ENCODE results near the gene B4GALT6.

The B4GALT6 gene

GRCh38 chr18:31686986-31687928, 2.9 kb upstream of the B4GALT6 start:
- Histone ChIP-seq H3K4me3 (no peak overlapping the region), H3K27ac (no peak overlapping the region)
- DNase-seq (ENCODE audit: low spot score) = no peak
- TF ChIP-seq, protein P1, sequence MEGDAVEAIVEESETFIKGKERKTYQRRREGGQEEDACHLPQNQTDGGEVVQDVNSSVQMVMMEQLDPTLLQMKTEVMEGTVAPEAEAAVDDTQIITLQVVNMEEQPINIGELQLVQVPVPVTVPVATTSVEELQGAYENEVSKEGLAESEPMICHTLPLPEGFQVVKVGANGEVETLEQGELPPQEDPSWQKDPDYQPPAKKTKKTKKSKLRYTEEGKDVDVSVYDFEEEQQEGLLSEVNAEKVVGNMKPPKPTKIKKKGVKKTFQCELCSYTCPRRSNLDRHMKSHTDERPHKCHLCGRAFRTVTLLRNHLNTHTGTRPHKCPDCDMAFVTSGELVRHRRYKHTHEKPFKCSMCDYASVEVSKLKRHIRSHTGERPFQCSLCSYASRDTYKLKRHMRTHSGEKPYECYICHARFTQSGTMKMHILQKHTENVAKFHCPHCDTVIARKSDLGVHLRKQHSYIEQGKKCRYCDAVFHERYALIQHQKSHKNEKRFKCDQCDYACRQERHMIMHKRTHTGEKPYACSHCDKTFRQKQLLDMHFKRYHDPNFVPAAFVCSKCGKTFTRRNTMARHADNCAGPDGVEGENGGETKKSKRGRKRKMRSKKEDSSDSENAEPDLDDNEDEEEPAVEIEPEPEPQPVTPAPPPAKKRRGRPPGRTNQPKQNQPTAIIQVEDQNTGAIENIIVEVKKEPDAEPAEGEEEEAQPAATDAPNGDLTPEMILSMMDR (IDR thresholded peaks at IDR 0.05) = no peak

GRCh38 chr18:31686572-31686971, 2.2 kb upstream of the B4GALT6 start:
- TF ChIP-seq, protein P1 (IDR thresholded peaks at IDR 0.05) = no peak
- no peak for DNase-seq (ENCODE audit: low spot score)
- H3K4me3 ChIP-seq = no peak overlapping the region
- no peak overlapping the region for H3K27ac ChIP-seq

DNA sequence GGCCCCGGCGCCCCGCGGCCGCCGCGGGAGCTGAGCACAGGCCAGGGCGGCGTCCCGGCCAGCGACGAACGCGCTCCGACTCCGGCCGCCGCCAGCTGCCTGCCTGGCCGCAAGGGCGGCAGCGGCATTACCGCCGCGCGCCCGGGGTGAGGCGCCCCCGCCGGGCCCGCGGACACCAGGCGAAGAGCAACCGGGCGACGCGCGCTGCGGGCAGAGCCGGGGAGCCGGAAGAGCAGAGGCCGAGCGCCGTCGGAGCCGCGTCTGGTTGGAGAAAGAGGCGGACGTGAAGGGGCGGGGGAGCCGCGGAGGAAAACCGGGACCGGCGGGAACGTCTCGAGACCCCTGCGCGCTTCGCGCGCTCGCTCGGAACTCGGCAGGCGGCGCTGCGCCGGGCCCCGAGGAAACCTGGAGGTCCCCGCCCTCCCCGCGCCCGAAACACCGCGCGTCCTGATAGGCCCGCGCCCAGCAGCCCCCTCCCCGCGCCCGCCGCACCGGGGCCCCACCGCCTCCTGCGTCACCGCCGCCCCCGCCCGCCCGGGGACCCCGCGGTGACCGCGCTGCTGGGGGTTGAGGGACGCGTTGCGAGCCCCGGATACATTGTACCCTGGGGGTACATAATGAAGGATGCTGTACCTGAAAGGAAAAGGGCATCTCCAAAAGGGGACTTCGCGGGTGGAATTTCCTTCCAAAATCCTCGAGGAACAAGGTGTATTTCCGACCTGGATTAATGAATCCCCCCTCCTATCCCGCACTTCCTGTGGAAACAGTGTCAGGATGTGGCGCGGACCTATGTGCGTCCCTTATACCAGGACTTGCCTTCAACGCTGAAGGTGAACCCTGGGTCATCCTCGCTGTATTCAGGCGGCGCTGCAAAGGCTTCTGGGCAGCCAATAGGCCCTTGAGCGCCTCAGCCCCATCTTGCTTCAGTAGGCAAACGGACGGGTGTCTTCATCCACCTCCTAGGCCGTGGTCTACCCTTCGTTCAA, 1.0 kb upstream of the B4GALT6 start:
- TF ChIP-seq, protein P1 (IDR thresholded peaks at IDR 0.05) = no peak
- peak overlapping the region in 1 of 2 donors; percentile 45 for H3K27ac ChIP-seq
- no peak for DNase-seq (ENCODE audit: low spot score)
- peak overlapping the region; percentile 80 for H3K4me3 ChIP-seq

GRCh38 chr18:31683968-31684278, 458 bp downstream of the B4GALT6 start:
- no peak overlapping the region for H3K27ac ChIP-seq
- TF ChIP-seq, protein P1 (IDR thresholded peaks at IDR 0.05) = no peak
- no peak for DNase-seq (ENCODE audit: low spot score)

DNA sequence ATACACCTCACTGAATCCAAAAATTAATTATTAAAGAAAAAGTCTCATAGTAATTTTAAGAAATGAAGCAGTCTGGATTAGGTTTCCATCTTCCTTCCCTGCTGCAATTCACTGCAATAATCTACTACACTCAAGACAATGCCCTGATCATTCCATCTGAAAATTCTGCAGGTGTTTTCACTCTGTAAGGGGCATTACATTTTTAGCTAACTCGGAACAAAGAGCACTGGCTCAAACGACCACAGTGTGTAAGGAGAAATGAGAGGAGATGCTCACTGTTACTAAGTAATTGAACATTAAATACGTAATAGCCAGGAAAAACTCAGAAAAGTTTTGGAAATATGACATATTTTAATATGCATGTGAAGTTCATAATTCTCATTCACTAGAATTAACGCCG, 1.3 kb downstream of the B4GALT6 start:
- TF ChIP-seq, protein P1 (IDR thresholded peaks at IDR 0.05) = no peak
- no peak for DNase-seq (ENCODE audit: low spot score)
- H3K27ac ChIP-seq = no peak overlapping the region
- no peak overlapping the region for H3K4me3 ChIP-seq

More at GRCh38 chr18:31683968-31684278, 458 bp downstream of the B4GALT6 start:
- peak overlapping the region; percentile 80 for H3K4me3 ChIP-seq

DNA sequence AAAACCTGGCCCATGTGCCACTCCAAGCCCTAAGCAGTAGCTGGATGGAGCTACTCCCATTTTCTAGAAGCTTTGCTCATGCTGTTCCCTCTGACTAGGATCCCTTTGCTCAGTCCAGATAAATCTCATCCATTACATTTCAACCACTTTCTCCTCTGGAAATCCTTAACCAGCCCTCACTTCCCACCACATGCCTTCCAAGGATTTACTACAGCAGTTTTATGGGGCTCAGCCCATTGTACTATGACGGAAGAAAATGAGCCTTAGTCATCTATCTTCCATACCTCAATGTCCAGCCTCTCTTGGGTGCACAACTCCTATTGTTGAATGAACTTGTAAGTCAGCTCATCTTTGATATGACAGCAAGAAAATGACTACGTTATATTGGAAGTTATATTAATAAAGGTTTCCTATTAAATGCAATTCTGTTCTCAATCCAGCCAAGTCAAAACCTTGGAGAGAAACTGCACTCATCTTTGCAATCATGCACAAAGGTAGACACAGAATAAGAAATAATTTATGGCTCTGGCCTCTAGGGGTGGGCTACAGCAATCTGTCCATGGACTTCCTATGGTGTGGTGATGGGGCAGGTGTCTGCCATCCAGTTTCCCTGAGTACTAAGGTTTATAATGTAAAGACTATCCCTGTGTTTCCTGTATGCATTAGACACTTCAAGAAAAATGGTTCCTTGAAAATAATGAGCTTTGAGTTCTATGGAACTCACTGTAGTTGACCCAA, 3.4 kb downstream of the B4GALT6 start:
- TF ChIP-seq, protein P1 (IDR thresholded peaks at IDR 0.05) = no peak
- no peak overlapping the region for H3K27ac ChIP-seq
- H3K4me3 ChIP-seq = no peak overlapping the region
- no peak for DNase-seq (ENCODE audit: low spot score)
